AG09309 (cell line): Measurements from ENCODE around the gene BPIFB3.
"Not testable (repeated sequence)": the region's sequence is repeated elsewhere in the genome, so short reads cannot be mapped to it uniquely, and the experiment has no call there.

Experiments used
- DNase-seq: peaks from one replicate; pipeline ENCODE4 v3.0.0-alpha.2; 2010; ENCODE audit warnings: low read depth
- H3K4me3 ChIP-seq: 2 replicates; pipeline ENCODE4 v1.5.1; 2011; ENCODE audit warnings: mild to moderate bottlenecking, low read depth, low read length, moderate library complexity; ENCODE audit not compliant: control insufficient read depth
- TF ChIP-seq, protein P1 (sequence below): IDR thresholded peaks from 2 replicates; pipeline ENCODE4 v1.5.1; 2011; ENCODE audit warnings: mild to moderate bottlenecking, low read depth, low read length, inconsistent platforms; ENCODE audit not compliant: insufficient read depth, control insufficient read depth; ENCODE audit errors: missing control alignments

The BPIFB3 gene

DNA sequence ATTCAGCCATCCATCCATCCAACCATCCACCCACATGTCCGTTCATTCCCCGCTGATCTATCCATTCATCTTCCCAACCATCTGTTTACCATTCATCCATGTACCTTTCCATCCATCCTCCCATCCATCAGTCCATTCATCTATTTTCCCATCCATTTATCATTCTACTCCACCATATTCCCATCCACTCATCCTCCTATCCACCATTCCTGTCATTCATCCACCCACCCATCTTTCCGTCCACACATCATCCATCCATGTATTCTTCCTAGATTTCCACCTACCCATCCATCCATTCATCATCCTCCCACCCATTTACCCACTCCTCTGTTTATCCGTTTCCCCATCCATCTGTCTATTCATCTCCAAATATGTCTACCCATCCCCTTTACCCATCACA, 15.5 kb upstream of the BPIFB3 start:
- no peak for DNase-seq

DNA sequence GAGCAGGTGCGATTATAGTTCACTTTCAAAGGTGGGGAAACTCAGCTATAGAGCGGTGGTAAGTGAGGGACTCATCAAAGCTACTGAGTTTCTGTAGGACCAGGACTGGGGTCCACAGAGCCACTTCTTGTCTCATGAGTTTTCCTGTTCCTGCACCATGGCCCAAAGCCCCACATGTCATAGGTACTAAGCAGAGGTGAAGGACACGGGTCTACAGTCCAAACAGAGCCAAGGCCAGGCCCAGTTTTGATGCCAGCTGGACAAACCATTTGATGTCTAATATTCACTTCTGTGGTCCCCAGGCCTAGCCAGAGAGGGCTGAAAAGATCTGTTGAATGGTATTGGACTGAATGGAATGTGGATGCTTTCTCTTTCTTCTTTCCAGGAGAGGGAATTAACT, 11.3 kb upstream of the BPIFB3 start:
- DNase-seq, result no peak
- TF ChIP-seq, protein P1, sequence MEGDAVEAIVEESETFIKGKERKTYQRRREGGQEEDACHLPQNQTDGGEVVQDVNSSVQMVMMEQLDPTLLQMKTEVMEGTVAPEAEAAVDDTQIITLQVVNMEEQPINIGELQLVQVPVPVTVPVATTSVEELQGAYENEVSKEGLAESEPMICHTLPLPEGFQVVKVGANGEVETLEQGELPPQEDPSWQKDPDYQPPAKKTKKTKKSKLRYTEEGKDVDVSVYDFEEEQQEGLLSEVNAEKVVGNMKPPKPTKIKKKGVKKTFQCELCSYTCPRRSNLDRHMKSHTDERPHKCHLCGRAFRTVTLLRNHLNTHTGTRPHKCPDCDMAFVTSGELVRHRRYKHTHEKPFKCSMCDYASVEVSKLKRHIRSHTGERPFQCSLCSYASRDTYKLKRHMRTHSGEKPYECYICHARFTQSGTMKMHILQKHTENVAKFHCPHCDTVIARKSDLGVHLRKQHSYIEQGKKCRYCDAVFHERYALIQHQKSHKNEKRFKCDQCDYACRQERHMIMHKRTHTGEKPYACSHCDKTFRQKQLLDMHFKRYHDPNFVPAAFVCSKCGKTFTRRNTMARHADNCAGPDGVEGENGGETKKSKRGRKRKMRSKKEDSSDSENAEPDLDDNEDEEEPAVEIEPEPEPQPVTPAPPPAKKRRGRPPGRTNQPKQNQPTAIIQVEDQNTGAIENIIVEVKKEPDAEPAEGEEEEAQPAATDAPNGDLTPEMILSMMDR, result no peak
- no peak overlapping the region for H3K4me3 ChIP-seq

More for the DNA sequence above, 15.5 kb upstream of the BPIFB3 start:
- H3K4me3 ChIP-seq, result no peak overlapping the region
- TF ChIP-seq, protein P1, result no peak

DNA sequence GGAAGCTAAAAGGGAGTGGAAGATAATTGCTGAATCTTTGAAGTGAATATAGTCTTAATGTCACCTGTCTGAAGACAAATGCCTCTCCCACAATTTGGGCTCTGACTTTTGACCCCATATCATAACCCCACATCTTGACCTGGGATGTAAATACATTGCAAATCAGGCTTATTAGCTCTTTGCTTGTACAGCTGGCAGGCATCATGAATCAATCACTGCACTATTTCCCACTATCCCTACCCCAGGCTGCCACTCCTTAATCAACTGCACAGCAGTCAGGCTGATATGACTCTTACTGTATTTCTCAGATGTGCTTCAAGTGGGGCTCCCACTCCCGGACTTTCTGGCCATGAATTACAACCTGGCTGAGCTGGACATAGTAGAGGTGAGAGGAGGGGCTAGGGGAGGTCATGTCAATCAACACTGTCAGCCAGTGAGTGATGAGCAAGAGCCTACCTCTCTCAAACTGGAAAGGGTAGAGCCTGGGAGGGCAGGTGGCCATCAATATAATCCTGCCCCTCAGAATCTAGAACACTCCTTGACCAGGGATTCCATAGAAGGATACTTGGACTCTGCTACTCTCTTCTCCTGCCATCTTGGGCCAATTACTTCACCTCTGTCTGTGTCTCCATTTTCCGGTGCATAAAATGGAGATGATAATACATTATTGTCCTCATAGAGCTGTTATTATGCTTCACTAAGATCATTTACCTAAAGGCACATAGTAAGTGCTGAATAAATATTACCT, 10.5 kb upstream of the BPIFB3 start:
- TF ChIP-seq, protein P1, result no peak
- DNase-seq, result no peak
- no peak overlapping the region for H3K4me3 ChIP-seq

DNA sequence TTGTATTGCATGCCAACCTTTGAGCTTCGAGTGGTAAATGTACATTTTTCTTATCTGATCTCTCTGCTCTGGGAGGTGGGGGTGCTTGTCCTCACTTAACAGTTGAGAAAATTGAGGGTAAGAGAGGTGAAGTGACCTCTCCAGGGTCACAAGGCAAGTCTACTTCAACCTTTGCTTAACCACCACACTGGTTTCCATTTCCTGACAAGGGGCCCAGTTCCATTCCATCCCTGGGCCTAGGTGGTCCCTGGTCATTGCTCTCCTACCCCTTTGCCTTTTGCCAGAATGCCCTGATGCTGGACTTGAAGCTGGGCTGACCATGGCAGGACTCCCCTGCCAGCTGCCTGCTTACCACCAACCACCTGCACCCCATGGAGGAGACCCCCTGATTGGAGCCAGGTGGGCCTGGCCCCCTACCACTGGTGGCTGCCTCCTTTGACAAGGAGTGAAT, 9.9 kb upstream of the BPIFB3 start:
- no peak overlapping the region for H3K4me3 ChIP-seq
- no peak for DNase-seq
- TF ChIP-seq, protein P1, result no peak

DNA sequence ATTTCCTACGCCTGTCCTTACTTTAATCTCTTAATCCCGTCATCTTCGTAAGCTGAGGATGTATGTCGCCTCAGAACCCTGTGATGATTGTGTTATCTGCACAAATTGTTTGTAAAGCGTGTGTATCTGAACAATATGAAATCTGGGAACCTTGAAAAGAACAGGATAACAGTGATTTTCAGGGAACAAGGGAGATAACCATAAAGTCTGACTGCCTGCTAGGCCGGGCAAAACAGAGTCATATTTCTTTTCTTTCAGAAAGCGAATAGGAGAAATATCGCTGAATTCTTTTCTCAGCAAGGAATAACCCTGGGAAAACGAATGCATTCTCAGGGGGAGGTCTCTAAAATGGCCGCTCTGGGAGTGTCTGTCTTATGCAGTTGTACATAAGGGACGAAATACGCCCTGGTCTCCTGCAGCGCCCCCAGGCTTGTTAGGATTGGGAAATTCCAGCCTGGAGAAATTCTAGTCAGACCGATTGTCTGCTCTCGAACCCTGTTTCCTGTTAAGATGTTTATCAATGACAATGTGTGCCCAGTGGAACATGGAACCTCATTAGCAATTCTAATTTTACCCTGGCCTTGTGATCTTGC, 8.5 kb upstream of the BPIFB3 start:
- DNase-seq, H3K4me3 ChIP-seq: not testable (repeated sequence)

DNA sequence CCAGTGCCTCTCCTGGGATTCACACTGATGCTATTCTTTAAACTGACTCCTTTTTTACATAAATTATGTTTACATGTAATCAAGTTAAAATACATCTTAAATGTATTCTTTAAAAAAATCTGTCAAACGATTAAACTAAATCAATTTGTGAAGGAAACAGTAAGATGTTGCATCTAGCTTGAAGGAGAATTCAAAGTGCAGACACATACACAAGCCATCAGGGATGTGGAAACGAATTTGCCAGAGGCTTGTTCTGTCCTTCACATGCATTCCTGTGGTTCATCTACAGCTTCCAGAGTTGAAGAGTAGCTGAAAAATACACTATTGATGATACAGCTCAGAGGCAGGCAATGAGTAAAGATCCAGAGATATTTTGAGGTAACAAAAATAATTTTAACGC, 7.3 kb upstream of the BPIFB3 start:
- H3K4me3 ChIP-seq, result no peak overlapping the region
- TF ChIP-seq, protein P1, result no peak
- DNase-seq, result no peak

DNA sequence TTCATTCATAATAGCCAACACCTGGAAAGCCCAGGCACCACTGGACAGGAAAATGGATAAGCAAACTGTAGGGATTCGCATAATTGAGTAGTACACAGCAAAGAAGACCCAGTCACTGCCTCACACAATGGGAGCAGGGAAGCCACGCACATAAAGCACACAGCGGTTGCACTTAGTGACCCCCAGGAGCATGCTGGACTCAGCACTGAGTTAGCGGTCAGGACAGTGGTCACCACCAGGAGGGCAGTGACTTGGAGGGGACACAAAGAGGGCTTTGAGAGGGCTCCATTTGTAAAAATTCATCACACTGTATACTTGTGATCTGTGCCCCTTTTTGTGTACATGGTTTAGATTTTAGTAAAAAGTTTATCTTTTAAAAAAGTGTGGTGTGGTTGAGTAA, 2.4 kb upstream of the BPIFB3 start:
- DNase-seq, result no peak
- TF ChIP-seq, protein P1, result no peak
- H3K4me3 ChIP-seq, result no peak overlapping the region
